Measurements from ENCODE around the gene ENTPD1.

The ENTPD1 gene

GRCh38 chr10:95864906-95865813 lies 109.2 kb downstream of the ENTPD1 start:
- DNase-seq (ENCODE audit: low read depth), result peak; percentile 44
- no peak overlapping the region for H3K4me3 ChIP-seq (ENCODE audit: low read depth, low read length)
- peak; percentile 84 for TF ChIP-seq CTCF (IDR thresholded peaks at IDR 0.05; ENCODE audit: low read depth, low read length, missing control alignments)

DNA sequence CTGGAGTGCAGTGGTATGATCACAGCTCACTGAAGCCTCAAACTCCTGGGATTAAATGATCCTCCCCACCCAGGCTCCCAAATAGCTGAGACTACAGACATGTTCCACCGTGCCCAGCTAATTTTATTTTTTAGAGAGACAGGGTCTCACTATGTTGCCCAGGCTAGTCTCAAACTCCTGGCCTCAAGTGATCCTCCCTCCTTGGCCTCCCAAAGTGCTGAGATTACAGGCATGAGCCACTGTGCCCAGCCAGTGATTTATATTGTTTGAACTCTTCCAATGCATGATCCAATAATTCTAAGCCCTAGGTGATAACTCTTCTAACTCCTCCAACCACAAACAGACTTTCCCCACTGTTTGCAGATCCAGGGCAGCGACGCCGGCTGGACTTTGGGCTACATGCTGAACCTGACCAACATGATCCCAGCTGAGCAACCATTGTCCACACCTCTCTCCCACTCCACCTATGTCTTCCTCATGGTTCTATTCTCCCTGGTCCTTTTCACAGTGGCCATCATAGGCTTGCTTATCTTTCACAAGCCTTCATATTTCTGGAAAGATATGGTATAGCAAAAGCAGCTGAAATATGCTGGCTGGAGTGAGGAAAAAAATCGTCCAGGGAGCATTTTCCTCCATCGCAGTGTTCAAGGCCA lies 110.0 kb downstream of the ENTPD1 start:
- no peak overlapping the region for H3K4me3 ChIP-seq (ENCODE audit: low read depth, low read length)
- no peak for DNase-seq (ENCODE audit: low read depth)
- TF ChIP-seq CTCF (IDR thresholded peaks at IDR 0.05; ENCODE audit: low read depth, low read length, missing control alignments), result no peak

- TF ChIP-seq CTCF (IDR thresholded peaks at IDR 0.05; ENCODE audit: low read depth, low read length, missing control alignments), result no peak
- no peak for DNase-seq (ENCODE audit: low read depth)
- H3K4me3 ChIP-seq (ENCODE audit: low read depth, low read length), result no peak overlapping the region
Measured at GRCh38 chr10:95866467-95866842, 110.5 kb downstream of the ENTPD1 start.

DNA sequence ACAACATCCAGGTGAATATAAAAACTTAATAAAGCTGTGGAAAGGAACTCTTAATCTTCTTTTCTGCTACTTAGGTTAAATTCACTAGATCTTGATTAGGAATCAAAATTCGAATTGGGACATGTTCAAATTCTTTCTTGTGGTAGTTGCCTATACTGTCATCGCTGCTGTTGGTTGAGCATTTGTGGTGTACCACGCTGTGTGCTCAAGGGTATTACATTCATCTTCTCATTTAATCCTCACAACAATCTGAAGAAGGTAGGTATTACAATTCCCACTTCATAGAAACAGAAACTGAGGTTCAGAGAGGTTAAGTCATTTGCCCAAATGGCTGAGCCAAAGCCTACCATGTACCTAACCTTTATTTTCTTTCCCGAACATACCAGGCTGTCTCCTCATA lies 111.9 kb downstream of the ENTPD1 start:
- no peak for TF ChIP-seq CTCF (IDR thresholded peaks at IDR 0.05; ENCODE audit: low read depth, low read length, missing control alignments)
- H3K4me3 ChIP-seq (ENCODE audit: low read depth, low read length), result no peak overlapping the region
- DNase-seq (ENCODE audit: low read depth), result no peak

- no peak for TF ChIP-seq CTCF (IDR thresholded peaks at IDR 0.05; ENCODE audit: low read depth, low read length, missing control alignments)
- no peak overlapping the region for H3K4me3 ChIP-seq (ENCODE audit: low read depth, low read length)
- DNase-seq (ENCODE audit: low read depth), result no peak
Measured at GRCh38 chr10:95872158-95872711, 116.3 kb downstream of the ENTPD1 start.

- no peak overlapping the region for H3K4me3 ChIP-seq (ENCODE audit: low read depth, low read length)
- no peak for DNase-seq (ENCODE audit: low read depth)
- TF ChIP-seq CTCF (IDR thresholded peaks at IDR 0.05; ENCODE audit: low read depth, low read length, missing control alignments), result no peak
Measured at GRCh38 chr10:95873139-95873538, 117.2 kb downstream of the ENTPD1 start.
